GM18526 (cell line): Measurements from ENCODE around the gene H2AZ2.

Source experiments
- POLR2A ChIP-seq: IDR thresholded peaks from 3 replicates; pipeline ENCODE4 v1.6.1; 2011; ENCODE audit not compliant: insufficient read length; ENCODE audit errors: extremely low read depth

H2AZ2 gene

GRCh38 chr7:44881066-44881600, 33.2 kb upstream of the H2AZ2 start:
- TF ChIP-seq POLR2A, result no peak

GRCh38 chr7:44880317-44881018, 32.6 kb upstream of the H2AZ2 start:
- no peak for TF ChIP-seq POLR2A

- TF ChIP-seq POLR2A, result no peak
These were observed 28.5 kb upstream of the H2AZ2 start for GRCh38 chr7:44876393-44876792.

GRCh38 chr7:44875241-44875640, 27.4 kb upstream of the H2AZ2 start:
- TF ChIP-seq POLR2A, result no peak

GRCh38 chr7:44872787-44873186, 24.9 kb upstream of the H2AZ2 start:
- no peak for TF ChIP-seq POLR2A

- TF ChIP-seq POLR2A, result no peak
These were observed 19.4 kb upstream of the H2AZ2 start for GRCh38 chr7:44867073-44867995.

GRCh38 chr7:44858161-44858560, 10.3 kb upstream of the H2AZ2 start:
- no peak for TF ChIP-seq POLR2A

GRCh38 chr7:44854644-44855364, 6.9 kb upstream of the H2AZ2 start:
- no peak for TF ChIP-seq POLR2A

- TF ChIP-seq POLR2A, result no peak
These were observed 5.5 kb upstream of the H2AZ2 start for GRCh38 chr7:44853391-44853790.

GRCh38 chr7:44852590-44852989, 4.7 kb upstream of the H2AZ2 start:
- no peak for TF ChIP-seq POLR2A

- TF ChIP-seq POLR2A, result no peak
These were observed 2.1 kb upstream of the H2AZ2 start for GRCh38 chr7:44849885-44850544.

- TF ChIP-seq POLR2A, result no peak
These were observed 1.5 kb upstream of the H2AZ2 start for GRCh38 chr7:44849259-44849884.

GRCh38 chr7:44847509-44847919, 373 bp downstream of the H2AZ2 start:
- no peak for TF ChIP-seq POLR2A

- no peak for TF ChIP-seq POLR2A
These were observed 925 bp downstream of the H2AZ2 start for GRCh38 chr7:44846816-44847508.

- TF ChIP-seq POLR2A, result no peak
These were observed 2.4 kb downstream of the H2AZ2 start for GRCh38 chr7:44845451-44845850.
